CD8-positive, alpha-beta memory T cell (primary cell): ENCODE measurements around the gene SMDT1. TPM values are rescaled to one million over a fixed set of nuclear protein-coding genes. Genes with fewer than 3 reads are reported as not detected.

Experiments
- CTCF ChIA-PET: fragments of 350-600 bp; sonication (Branson Sonifier 250); formaldehyde crosslinking; loops from one replicate; lab custom pipeline; 2021; ENCODE audit warnings: antibody characterized with exemption; lab: Charles Lee
- POLR2A ChIA-PET: fragments of 350-600 bp; sonication (Branson Sonifier 250); formaldehyde crosslinking; loops from one replicate; lab custom pipeline; 2021; ENCODE audit warnings: antibody characterized with exemption; lab: Charles Lee
- DNase-seq, 5 donors: peaks; one replicate each; pipeline versions ENCODE4 v3.0.0 to v3.0.0-alpha.2; 2020 to 2022; ENCODE audit warnings: mixed read lengths in 1 of 5
- H3K27ac ChIP-seq: one replicate; pipeline ENCODE4 v1.7.0; 2013; ENCODE audit warnings: low read depth, mild to moderate bottlenecking, low read length, moderate library complexity
- H3K27me3 ChIP-seq: 2 replicates; pipeline ENCODE4 v1.7.0; 2013; ENCODE audit warnings: low read length, mild to moderate bottlenecking; ENCODE audit not compliant: insufficient read depth, poor library complexity, severe bottlenecking
- H3K36me3 ChIP-seq: 2 replicates; pipeline ENCODE4 v1.7.0; 2013; ENCODE audit warnings: mild to moderate bottlenecking, low read length, moderate library complexity; ENCODE audit not compliant: insufficient read depth
- H3K4me1 ChIP-seq: 2 replicates; pipeline ENCODE4 v1.7.0; 2013; ENCODE audit warnings: mild to moderate bottlenecking, low read length, moderate library complexity; ENCODE audit not compliant: insufficient read depth
- H3K4me3 ChIP-seq: 2 replicates; pipeline ENCODE4 v1.7.0; 2013; ENCODE audit warnings: mild to moderate bottlenecking, low read length
- H3K9me3 ChIP-seq: 2 replicates; pipeline ENCODE4 v1.7.0; 2013; ENCODE audit warnings: mild to moderate bottlenecking, low read length
- H3K27ac Mint-ChIP-seq, 8 donors: one replicate each; pipeline ENCODE4 v1.8.0; 2020 to 2021; ENCODE audit warnings: mixed read lengths in 8 of 8, mild to moderate bottlenecking in 6 of 8, inconsistent platforms in 3 of 8, moderate library complexity in 3 of 8
- H3K27me3 Mint-ChIP-seq, 2 donors: one replicate each; pipeline ENCODE4 v1.8.0; 2020 to 2021; ENCODE audit warnings: mixed read lengths in 2 of 2, mild to moderate bottlenecking in 1 of 2, moderate library complexity in 1 of 2
- H3K36me3 Mint-ChIP-seq, 3 donors: one replicate each; pipeline ENCODE4 v1.8.0; 2020 to 2021; ENCODE audit warnings: mixed read lengths in 3 of 3, inconsistent platforms in 1 of 3, mild to moderate bottlenecking in 1 of 3
- H3K4me1 Mint-ChIP-seq, 3 donors: one replicate each; pipeline ENCODE4 v1.8.0; 2020 to 2021; ENCODE audit warnings: mixed read lengths in 3 of 3, inconsistent platforms in 1 of 3, mild to moderate bottlenecking in 1 of 3
- H3K4me3 Mint-ChIP-seq, 7 donors: one replicate each; pipeline ENCODE4 v1.8.0; 2020 to 2021; ENCODE audit warnings: mixed read lengths in 7 of 7, mild to moderate bottlenecking in 6 of 7, moderate library complexity in 4 of 7, inconsistent platforms in 2 of 7
- H3K9me3 Mint-ChIP-seq, 5 donors: one replicate each; pipeline ENCODE4 v1.8.0; 2020 to 2022; ENCODE audit warnings: mixed read lengths in 5 of 5, mild to moderate bottlenecking in 3 of 5, moderate library complexity in 2 of 5, inconsistent platforms in 1 of 5
- polyA plus RNA-seq: library from polyadenylated mRNA; unstranded; fragments of 300-500 nt; fragmentation: Illumina TruSeq; gene quantifications from one replicate; pipeline ENCODE4 v1.2.3, GENCODE V29; 2021
- total RNA-seq, 2 experiments: library from RNA; stranded (reverse); gene quantifications; one replicate each; pipeline ENCODE4 v1.2.3, GENCODE V29; 2021

Gene SMDT1
- total and polyA plus RNA-seq, 3 experiments from 2014 or later: 67.9 to 160 (median 74.5) TPM

DNA sequence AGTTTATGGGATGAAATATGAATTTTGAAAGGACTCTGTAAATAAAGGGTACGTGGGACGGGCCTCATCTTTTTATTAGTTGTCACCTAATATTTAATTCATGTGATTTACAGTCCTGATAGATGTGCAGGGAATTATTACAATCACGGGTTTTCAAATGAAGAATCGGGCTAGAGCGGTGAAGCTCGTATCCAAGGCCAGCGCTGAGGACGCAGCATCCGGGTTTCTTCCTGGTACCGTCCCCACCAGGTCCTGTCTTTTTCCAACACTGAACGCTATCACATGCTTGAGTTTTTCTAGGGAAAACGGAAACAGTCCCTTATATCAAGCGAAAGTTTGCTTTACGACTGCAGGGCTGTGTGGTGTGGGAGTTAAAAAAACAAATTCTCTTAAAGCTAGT lies 787 bp downstream of the SMDT1 start:
- H3K4me3 ChIP-seq: peak overlapping the region; percentile 81
- ChIA-PET CTCF (interaction anchor here (2.0 to 4.7 kb wide), 2 partner anchors 10 to 364 kb away, joined by 4 to 41 read pairs; partner anchors contain the start of gene NDUFA6), POLR2A (interaction anchor here (0.7 to 3.0 kb wide), 5 partner anchors 10 to 364 kb away, joined by 4 to 68 read pairs (median 5); partner anchors contain the start of genes NAGA, NDUFA6 and WBP2NL)
- H3K27ac ChIP-seq: peak overlapping the region; percentile 92
- peak overlapping the region; percentile 97 to 100 (median 98) for H3K27ac Mint-ChIP-seq
- H3K27me3 ChIP-seq: no peaks in the 10 kb centered on the region
- DNase-seq: no peak
- no peaks in the 10 kb centered on the region for H3K9me3 Mint-ChIP-seq
- H3K9me3 ChIP-seq: no peaks in the 10 kb centered on the region
- peaks cover 2 to 47% (median 6%) of the 10 kb centered on the region in 3 donors for H3K36me3 Mint-ChIP-seq
- H3K27me3 Mint-ChIP-seq: no peaks in the 10 kb centered on the region
- H3K4me1 ChIP-seq: peaks cover 18% of the 10 kb centered on the region
- H3K36me3 ChIP-seq: peaks cover 17% of the 10 kb centered on the region
- H3K4me3 Mint-ChIP-seq: peak overlapping the region; percentile 93 to 98 (median 96)
- H3K4me1 Mint-ChIP-seq: peaks cover 27 to 51% (median 31%) of the 10 kb centered on the region in 3 donors

DNA sequence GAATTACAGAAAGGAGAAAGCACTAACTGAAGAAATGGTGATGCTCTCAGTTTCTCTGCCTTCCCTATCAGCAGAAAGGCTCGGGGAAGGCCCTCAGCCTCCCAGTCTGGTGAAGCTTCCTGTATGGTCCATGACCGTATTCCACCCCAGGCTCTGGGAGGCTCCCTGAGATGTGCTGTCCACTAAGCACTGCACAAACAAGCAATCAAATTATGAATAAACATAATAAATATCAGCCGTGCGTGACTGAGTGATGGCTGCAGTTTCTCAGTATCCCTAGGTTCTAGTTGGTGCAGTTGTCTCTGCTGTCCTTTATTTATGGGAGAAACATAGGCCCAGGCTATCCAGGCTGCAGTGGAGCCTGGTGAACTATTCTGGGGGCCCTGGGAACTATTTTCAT lies 3.6 kb downstream of the SMDT1 start:
- POLR2A ChIA-PET: no interaction called here
- Histone ChIP-seq H3K36me3 (peaks cover 37% of the 10 kb centered on the region), H3K4me3 (no peak overlapping the region), H3K9me3 (no peaks in the 10 kb centered on the region), H3K4me1 (peaks cover 18% of the 10 kb centered on the region), H3K27ac (no peak overlapping the region), H3K27me3 (no peaks in the 10 kb centered on the region)
- peaks cover 32 to 65% (median 42%) of the 10 kb centered on the region in 3 donors for H3K4me1 Mint-ChIP-seq
- peak overlapping the region in 1 of 7 donors; percentile 67 for H3K4me3 Mint-ChIP-seq
- no peaks in the 10 kb centered on the region for H3K9me3 Mint-ChIP-seq
- no peak for DNase-seq
- H3K27me3 Mint-ChIP-seq: no peaks in the 10 kb centered on the region
- H3K36me3 Mint-ChIP-seq: peaks cover 6 to 67% (median 6%) of the 10 kb centered on the region in 3 donors
- CTCF ChIA-PET: no interaction called here
- peak overlapping the region in 2 of 8 donors; percentile 21 to 27 for H3K27ac Mint-ChIP-seq

DNA sequence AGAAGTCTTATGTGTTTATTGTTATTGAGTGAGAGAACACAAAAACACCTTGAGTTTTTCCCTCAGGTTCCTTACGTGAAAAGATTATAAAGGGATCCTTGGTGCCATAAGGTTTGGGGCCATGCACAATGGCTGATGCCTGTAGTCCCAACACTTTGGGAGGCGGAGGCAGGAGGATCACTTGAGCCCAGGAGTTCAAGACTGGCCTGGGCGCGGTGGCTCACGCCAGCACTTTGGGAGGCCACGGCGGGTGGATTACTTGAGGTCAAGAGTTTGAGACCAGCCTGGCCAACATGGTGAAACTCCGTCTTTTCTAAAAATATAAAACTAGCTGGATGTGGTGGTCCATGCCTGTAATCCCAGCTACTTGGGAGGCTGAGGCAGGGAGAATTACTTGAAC lies 5.4 kb downstream of the SMDT1 start:
- no peaks in the 10 kb centered on the region for H3K9me3 ChIP-seq
- Mint-ChIP-seq H3K27me3 (no peaks in the 10 kb centered on the region), H3K4me1 (peaks cover 36 to 63% (median 49%) of the 10 kb centered on the region in 3 donors), H3K4me3 (peak overlapping the region in 1 of 7 donors; percentile 17), H3K9me3 (no peaks in the 10 kb centered on the region), H3K36me3 (peaks cover 6 to 71% (median 10%) of the 10 kb centered on the region in 3 donors), H3K27ac (peak overlapping the region in 3 of 8 donors; percentile 10 to 46 (median 45))
- no peak overlapping the region for H3K27ac ChIP-seq
- no peak for DNase-seq
- CTCF ChIA-PET: no interaction called here
- peaks cover 20% of the 10 kb centered on the region for H3K4me1 ChIP-seq
- POLR2A ChIA-PET: no interaction called here
- no peak overlapping the region for H3K4me3 ChIP-seq
- H3K36me3 ChIP-seq: peaks cover 37% of the 10 kb centered on the region
- H3K27me3 ChIP-seq: no peaks in the 10 kb centered on the region

DNA sequence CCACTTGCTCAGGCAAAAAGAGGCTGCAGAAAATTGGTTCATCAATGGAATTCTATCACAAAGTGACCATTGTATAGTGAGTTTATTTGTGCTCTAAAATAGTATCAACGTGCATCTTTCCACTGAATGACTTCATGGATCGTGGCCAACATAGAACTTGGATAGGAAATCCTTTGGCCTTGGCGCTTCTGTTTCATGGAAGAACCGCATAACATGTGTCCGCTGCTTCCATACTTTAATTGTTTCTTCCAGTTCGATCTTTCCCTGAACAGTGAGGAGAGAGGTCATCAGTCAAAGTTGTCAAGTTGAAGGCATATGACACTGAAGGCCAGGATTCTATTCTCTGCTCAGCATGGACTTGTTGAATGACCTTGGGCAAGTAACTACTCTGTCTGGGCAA lies 6.6 kb downstream of the SMDT1 start:
- ChIA-PET POLR2A (interaction anchor here (0.9 kb wide), 1 partner anchor 30 kb away, joined by 4 read pairs; no protein-coding TSS in a partner anchor), CTCF (interaction anchor here (1.2 kb wide), 1 partner anchor 358 kb away, joined by 3 read pairs; no protein-coding TSS in a partner anchor)
- peak overlapping the region in 1 of 7 donors; percentile 67 for H3K4me3 Mint-ChIP-seq
- peaks cover 6 to 70% (median 10%) of the 10 kb centered on the region in 3 donors for H3K36me3 Mint-ChIP-seq
- no peaks in the 10 kb centered on the region for H3K27me3 Mint-ChIP-seq
- DNase-seq: no peak
- no peak overlapping the region for H3K4me3 ChIP-seq
- H3K4me1 Mint-ChIP-seq: peaks cover 33 to 63% (median 47%) of the 10 kb centered on the region in 3 donors
- peaks cover 37% of the 10 kb centered on the region for H3K36me3 ChIP-seq
- no peaks in the 10 kb centered on the region for H3K9me3 Mint-ChIP-seq
- peak overlapping the region in 2 of 8 donors; percentile 38 to 52 for H3K27ac Mint-ChIP-seq
- no peaks in the 10 kb centered on the region for H3K9me3 ChIP-seq
- no peak overlapping the region for H3K27ac ChIP-seq
- no peaks in the 10 kb centered on the region for H3K27me3 ChIP-seq
- H3K4me1 ChIP-seq: peaks cover 13% of the 10 kb centered on the region

DNA sequence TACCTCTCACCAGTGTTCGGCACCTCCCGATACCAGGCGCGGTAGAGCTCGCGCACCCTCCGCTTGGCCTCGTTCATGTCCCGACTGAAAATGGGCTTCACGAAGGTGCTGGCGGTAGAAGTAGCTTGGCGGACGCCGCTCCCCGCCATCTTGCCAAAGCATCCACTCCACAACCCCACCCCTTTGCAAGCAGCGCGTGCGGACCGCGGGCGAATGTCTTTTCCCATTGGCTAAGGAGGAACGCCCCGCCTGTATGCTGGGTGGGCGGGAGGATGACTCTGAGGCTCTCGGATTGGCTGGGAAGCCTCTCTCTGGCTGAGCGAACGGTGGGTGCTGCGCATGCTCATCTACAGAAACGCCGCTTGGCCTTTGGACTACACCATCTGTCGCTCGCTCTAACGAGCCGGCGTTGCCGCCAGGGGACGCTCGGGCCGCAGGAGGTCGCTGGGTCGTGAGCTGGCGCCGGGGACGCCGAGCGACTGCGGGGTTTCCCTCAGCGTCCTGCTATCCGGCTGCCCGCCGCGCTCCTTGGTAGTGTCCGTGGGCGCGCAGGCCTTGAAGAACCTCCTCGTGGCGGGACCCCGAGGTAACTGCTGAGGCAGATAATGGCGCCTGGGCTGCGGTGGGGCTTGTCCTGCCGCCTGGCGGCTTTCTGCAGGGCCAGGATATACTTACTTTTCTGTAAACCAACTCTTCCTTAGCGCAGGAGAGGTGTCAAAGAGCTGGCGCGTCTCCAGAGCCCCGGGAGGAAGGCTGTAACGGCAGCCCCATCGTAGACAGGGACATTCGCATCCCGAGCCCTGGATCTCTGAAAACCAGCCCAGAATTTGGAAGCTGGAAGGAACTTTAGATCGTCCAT lies 11.3 kb downstream of the SMDT1 start, which contains the start of gene NDUFA6:
Gene NDUFA6 (minus strand): TSS at position 177 of the 859 bp plus-strand sequence. CDS start 28 bp downstream, at position 149.
- H3K4me1 ChIP-seq: peaks cover 24% of the 10 kb centered on the region
- H3K4me3 ChIP-seq: peak within 1 kb of the TSS; percentile 92
- peaks cover 14% of the 10 kb centered on the region for H3K36me3 ChIP-seq
- peak within 1 kb of the TSS; percentile 96 to 99 (median 98) for H3K27ac Mint-ChIP-seq
- ChIA-PET CTCF (interaction anchor here (0.7 to 3.5 kb wide), 31 partner anchors 10 to 392 kb away, joined by 3 to 41 read pairs (median 4); partner anchors contain the start of genes MEI1, NAGA, SMDT1 and WBP2NL), POLR2A (interaction anchor here (0.7 to 4.1 kb wide), 10 partner anchors 11 to 524 kb away, joined by 3 to 68 read pairs (median 4); partner anchors contain the start of genes NAGA, POLDIP3, SMDT1 and SNU13)
- no peaks in the 10 kb centered on the region for H3K27me3 Mint-ChIP-seq
- peaks cover 0 to 34% (median 5%) of the 10 kb centered on the region in 3 donors for H3K36me3 Mint-ChIP-seq
- H3K27ac ChIP-seq: peak within 1 kb of the TSS; percentile 94
- H3K4me1 Mint-ChIP-seq: peaks cover 33 to 51% (median 49%) of the 10 kb centered on the region in 3 donors
- no peaks in the 10 kb centered on the region for H3K27me3 ChIP-seq
- no peaks in the 10 kb centered on the region for H3K9me3 Mint-ChIP-seq
- no peaks in the 10 kb centered on the region for H3K9me3 ChIP-seq
- peak; percentile 96 to 99 (median 98) for DNase-seq
- peak within 1 kb of the TSS; percentile 98 to 99 (median 99) for H3K4me3 Mint-ChIP-seq

DNA sequence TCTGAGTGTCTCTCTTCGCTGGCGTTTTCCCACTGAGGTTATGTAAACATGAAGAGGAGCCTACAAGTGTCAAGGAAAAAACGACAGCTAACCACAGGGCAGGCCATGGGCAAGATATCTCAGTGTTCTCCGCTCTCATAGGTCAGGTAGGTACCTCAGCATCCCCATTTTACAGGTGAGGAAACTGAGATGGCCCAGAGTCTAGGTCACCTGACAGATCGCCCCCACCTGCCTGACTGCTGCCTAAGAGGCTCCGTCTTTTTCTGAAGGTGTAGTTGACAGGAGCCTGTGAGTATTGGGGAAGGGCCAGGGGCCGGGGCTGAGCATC lies 11.9 kb downstream of the SMDT1 start:
- no peaks in the 10 kb centered on the region for H3K27me3 ChIP-seq
- H3K4me3 ChIP-seq: peak overlapping the region; percentile 92
- Mint-ChIP-seq H3K9me3 (no peaks in the 10 kb centered on the region), H3K4me3 (peak overlapping the region; percentile 98 to 99 (median 99)), H3K36me3 (peaks cover 0 to 32% (median 4%) of the 10 kb centered on the region in 3 donors), H3K4me1 (peaks cover 29 to 45% (median 44%) of the 10 kb centered on the region in 3 donors), H3K27ac (peak overlapping the region; percentile 96 to 99 (median 98)), H3K27me3 (no peaks in the 10 kb centered on the region)
- peak overlapping the region; percentile 83 for H3K27ac ChIP-seq
- CTCF ChIA-PET: interaction anchor here (0.7 to 3.5 kb wide), 27 partner anchors 10 to 354 kb away, joined by 3 to 41 read pairs (median 4); partner anchors contain the start of genes NAGA, SMDT1 and WBP2NL
- H3K36me3 ChIP-seq: peaks cover 8% of the 10 kb centered on the region
- no peak for DNase-seq
- POLR2A ChIA-PET: interaction anchor here (1.0 to 4.1 kb wide), 7 partner anchors 12 to 523 kb away, joined by 3 to 68 read pairs (median 4); partner anchors contain the start of genes POLDIP3, SMDT1, SNU13 and SREBF2
- no peaks in the 10 kb centered on the region for H3K9me3 ChIP-seq
- peaks cover 24% of the 10 kb centered on the region for H3K4me1 ChIP-seq

DNA sequence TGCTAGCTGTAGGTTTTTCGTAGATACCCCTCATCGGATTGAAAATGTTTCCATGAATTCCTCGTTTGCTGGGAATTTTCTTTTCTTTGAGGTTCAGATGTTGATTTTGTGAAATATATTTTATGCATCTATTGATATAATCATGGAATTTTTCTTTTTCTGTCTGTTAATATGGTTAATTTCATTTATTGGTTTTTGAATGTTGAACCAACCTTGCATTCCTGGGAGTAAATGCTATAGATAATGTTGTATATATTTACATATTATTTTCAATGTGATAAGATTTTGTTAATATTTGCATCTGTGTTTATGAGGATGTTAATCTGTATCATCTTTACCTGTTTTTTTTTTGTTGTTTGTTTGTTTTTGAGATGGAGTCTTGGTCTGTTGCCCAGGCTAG lies 21.7 kb downstream of the SMDT1 start:
- no peaks in the 10 kb centered on the region for H3K4me1 ChIP-seq
- Mint-ChIP-seq H3K9me3 (peaks cover 8 to 43% (median 39%) of the 10 kb centered on the region in 5 donors), H3K27me3 (no peaks in the 10 kb centered on the region), H3K36me3 (peaks cover 6 to 45% (median 30%) of the 10 kb centered on the region in 3 donors), H3K27ac (no peak overlapping the region), H3K4me3 (no peak overlapping the region), H3K4me1 (no peaks in the 10 kb centered on the region)
- H3K27me3 ChIP-seq: no peaks in the 10 kb centered on the region
- POLR2A ChIA-PET: interaction anchor here (0.6 kb wide), 1 partner anchor 30 kb away, joined by 5 read pairs; no protein-coding TSS in a partner anchor
- CTCF ChIA-PET: interaction anchor here (0.7 to 4.3 kb wide), 2 partner anchors 10 to 510 kb away, joined by 3 to 22 read pairs; partner anchors contain the start of gene NDUFA6
- H3K36me3 ChIP-seq: no peaks in the 10 kb centered on the region
- no peak overlapping the region for H3K4me3 ChIP-seq
- H3K9me3 ChIP-seq: peaks cover 11% of the 10 kb centered on the region
- no peak for DNase-seq
- no peak overlapping the region for H3K27ac ChIP-seq
